Stimulated activated CD4-positive, alpha-beta T cell treated with anti-CD3 and anti-CD28 coated beads, TNF-alpha, amount 100 ng/mL, for 24 hours (primary cell): ENCODE measurements around the gene SRRM1.
A peak's percentile ranks its signal among the peaks of the same experiment; 100 is the strongest.
"Not testable (repeated sequence)": the region's sequence is repeated elsewhere in the genome, so short reads cannot be mapped to it uniquely, and the experiment has no call there.

Source experiments
- DNase-seq, 3 experiments: peaks; one replicate each; pipeline ENCODE4 v3.0.0-alpha.2; 2020; ENCODE audit warnings: low read depth in 3 of 3

Gene SRRM1

DNA sequence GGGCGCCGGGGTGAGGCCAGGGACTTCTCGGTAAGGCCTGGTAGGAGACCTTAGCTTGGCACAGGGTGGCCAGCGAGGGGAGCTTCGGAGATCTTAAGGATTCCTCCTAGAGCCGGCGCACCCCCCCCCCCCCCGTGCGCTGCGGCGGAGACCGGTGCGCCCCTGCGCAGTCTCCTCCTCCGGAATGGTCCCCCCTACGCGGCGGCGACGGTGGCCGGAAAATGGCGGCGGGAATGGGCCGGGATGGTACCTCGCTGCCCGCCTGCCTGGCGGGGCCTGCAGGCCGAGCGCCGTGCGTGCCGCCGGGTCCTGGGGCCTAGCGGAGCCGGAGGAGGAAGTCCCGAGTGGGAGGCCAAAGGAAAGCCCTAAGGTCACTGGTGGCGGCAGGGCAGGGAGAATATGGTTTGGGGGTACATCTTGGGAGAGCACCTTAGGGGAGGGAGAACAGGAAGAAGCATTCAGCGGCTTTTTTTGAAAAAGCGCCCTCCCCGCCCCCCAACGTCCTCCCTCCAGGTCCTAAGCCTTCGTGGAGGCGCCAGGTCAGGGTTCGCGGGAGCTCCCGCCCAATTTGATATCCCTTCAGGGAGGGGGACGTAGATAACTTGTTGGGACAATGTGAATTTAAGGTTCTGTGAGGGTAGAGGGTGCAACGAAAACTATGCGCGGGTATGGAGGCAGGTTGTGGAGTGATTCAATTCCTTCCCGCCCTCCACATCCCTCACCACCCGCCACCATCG, 429 bp downstream of the SRRM1 start:
- peak in 2 of 3 experiments; percentile 36 to 53 for DNase-seq

DNA sequence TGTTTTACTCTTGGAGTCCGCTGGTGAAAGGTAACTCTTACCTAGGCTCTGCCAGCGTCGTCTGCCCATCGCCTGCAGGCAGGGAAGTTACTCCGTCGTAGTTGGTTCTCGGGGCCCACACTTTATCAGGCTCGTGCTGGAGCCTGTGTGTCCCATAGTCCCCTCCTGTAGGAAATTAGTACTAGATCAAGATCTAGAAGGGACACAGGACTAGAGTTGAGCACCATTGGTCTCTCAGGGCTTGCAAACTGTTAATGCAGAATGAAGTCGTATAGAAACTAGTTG, 940 bp downstream of the SRRM1 start:
- DNase-seq, result no peak

DNA sequence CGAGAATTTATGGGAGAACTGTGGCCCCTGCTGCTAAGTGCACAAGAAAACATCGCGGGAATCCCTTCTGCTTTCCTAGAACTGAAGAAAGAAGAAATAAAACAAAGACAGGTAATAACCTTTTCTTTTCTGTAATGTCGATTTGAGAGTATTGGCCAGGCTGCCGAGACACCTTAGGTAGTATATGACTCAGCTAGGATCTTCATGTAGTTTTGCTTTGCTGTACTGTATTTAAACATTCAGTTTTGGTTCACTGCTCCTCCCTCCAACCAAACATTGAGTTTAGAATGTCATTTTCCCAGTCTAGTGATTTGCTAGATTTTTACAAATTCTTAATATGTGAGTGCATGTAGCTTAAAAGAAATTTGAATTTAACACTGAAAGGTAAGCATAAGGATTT, 5.8 kb downstream of the SRRM1 start:
- no peak for DNase-seq

DNA sequence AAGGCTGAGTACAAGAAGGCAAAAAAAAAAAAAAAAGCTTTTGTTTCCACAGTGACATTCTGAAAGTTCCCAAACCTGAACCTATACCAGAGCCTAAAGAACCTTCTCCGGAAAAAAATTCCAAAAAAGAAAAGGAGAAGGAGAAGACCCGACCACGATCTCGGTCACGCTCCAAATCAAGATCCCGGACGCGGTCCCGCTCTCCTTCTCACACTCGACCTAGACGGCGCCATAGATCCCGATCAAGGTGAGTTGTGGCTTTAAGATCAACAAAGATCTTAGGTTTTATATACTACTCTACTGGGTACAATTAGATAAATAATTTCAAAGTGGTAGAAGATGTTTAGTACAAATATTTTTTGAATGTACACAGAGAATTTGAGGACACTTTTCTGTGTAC, 9.3 kb downstream of the SRRM1 start:
- no peak for DNase-seq

DNA sequence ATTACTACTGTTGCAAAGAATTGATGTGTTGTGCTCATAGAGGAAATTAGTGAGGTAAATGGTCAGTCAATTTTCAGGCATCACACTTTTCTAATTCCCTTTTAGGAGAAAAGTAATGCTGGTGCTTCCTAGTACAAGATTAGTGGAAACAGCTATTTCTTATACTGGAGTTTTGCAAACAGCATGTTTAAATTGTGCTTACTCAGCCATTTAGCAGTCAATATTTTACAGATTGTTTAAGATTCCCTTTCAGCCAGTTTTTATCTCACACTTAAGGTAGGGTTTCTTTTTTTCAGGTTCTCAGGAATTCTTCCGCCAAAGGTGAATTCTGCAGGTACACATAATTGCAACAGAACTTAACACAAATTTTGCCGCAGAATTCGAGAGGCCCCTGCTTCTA, 10.9 kb downstream of the SRRM1 start:
- no peak for DNase-seq

DNA sequence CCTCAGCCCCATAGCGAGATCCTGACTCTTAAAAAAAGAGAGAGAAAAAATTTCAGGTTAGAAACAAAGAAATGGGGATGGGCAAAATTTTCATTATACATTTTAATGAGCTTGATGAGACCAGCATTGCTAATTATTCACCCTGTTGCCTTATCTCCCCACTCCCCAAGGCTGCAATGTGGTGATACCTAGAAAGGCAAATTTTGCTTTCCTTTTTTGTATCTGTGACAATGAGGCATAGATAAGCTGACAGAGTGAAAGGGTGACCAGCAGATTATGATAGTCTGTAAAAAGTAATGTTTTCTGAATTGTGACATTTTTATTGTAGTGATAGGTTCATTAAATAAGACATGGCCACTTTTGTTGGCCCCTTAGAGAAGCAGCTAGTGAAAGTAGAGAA, 12.9 kb downstream of the SRRM1 start:
- DNase-seq, result no peak

DNA sequence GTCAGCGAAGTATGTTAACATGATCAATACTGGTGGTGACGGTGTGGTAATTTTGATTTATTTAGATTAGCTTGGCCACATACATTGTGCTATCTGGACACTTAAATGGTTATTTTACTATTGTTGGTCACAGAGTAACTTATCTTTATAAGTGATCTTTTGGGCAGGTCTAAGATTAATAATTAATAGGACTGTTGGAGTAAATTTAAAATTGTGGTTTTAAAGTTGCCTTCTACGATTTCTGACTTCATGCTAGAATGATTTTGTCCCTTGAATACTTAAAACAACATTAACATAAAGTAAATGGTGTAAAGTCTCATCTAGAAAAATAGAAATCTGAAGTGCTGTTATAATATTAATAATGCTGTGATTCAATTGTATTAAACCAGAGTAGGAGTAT, 14.7 kb downstream of the SRRM1 start:
- DNase-seq, result no peak

DNA sequence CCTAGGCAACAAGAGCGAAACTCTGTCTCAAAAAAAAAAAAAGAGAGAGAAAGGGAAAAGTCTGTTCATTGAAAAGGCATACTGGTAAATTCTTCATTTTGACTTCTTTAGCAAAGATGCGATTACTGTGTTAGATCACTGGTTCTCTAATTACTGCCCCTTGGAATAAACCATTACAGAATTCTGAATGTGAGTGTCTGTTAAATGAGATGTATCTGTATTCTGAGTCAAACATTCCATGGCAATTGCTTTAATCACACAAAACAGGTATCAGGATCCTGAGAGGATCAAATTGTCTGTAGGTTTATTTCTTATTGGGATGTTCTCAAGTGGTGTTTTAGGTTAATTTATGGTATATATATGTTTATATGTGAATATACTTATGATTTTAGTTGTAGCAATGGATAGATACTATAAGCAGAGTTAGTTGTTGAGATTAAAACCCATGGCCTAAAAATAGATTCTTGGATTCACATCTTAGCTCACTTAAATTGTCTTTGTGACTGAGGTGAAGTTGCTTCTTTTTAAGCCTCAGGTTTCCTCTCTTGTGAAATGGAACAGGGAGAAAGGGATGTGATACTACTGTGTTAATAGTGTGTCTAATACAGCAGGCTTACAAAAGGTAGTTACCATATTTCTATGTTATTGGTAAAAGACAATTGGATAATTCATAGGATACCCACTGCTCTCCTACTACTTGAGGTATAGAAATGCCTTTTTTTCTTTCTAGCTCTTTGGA, 16.2 kb downstream of the SRRM1 start:
- DNase-seq, result no peak

DNA sequence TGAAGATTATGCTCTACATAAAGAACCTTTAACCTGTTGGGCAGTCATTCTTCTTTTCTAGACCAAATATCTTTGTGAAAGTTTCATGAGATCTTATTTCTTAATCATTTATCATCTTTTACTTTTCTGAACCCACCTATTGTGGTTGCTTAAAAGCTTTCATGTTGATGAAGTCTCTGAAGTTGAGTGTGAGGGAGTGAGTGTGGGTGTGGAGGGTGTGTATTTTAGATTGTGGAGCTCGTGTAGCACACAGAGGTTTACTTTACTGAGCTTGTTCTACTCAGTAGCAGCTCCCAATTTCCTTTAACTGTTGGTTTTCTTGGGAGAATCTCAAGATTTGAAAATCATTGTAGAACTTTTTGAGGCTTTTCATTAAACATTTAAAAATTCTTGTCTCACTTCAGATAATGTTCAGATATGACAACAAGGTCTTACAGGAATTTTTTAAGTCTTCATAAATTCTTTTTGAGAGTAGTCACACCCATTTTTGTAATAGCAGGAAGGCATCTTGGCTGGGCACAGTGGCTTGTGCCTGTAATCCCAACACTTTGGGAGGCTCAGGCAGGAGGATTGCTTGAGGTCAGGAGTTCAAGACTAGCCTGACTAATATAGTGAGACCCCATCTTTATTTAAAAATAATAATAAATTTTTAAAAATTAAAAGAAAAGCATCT, 17.0 kb downstream of the SRRM1 start:
- no peak for DNase-seq

DNA sequence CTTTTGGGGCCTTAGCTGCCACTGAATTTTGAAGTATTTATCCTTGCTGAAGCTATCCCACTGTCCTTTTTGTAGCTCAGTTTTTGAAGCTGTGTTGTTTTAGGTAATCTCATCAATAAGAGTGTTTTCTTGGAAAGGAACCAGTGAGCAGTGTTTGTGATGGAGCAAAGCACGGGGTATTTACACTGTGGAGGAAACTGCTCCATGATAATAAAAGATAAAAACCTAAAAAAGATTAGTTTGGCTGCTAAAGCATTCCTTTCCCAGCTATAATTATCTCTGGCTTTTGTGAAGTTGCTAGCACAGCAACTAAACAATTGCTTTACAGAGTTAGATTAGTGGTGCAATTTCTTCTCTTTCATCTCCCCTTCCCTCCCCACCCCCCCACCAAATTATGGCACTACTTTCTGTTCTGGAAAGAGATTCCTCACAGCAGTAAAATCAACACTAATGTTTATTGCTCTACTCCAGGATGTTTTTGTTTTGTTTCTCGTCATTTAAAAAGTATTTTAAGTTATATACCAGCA, 21.5 kb downstream of the SRRM1 start:
- DNase-seq, result no peak

DNA sequence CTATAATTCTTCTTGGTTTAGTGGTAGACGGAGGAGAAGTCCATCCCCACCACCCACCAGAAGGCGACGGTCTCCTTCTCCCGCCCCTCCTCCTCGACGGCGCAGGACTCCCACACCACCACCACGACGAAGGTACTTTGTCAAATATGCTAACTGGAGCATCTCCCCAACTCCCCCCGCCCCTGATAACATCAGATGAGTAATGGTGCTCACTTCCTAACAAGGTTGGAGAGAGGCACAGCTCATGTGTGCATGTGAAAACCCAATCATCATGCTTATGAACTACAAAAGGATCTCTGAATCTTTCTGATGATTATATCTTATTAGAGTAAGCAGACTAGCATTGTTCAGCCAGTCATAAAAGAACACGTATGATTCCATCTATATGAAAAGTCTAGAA, 23.7 kb downstream of the SRRM1 start:
- no peak for DNase-seq

DNA sequence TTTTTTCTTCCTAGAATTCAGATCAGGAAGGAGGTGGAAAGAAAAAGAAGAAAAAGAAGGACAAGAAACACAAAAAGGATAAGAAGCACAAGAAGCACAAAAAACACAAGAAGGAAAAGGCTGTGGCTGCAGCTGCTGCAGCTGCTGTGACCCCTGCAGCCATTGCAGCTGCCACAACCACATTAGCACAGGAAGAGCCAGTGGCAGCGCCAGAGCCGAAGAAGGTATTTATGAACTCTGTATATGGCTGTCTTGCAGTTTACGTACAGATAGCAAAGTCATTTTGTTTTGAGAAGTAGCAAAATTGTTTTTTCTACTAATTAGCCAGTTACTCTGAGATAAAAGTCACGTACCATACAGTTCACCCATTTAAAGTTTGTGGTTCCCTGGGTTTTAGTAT, 28.3 kb downstream of the SRRM1 start:
- not testable (repeated sequence) for DNase-seq

DNA sequence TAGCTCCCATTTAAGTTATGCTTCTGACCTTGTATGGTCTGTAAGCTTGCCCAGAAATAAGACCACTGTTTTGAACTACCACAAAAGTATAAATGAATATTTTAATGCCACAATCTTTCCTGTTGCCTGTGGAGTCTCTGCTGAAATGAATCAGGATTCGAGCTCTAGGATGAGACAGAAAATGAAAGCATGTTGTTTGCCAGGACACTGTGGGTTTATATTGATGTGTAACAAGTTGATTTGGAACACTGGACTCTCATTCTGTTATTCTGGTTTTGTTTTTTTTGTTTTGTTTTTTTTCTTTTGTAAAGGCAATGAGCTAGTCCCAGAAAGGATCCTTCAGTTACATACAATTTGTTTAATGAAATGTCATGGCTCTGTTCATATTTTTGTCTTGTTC, 29.6 kb downstream of the SRRM1 start:
- DNase-seq, result not testable (repeated sequence)

DNA sequence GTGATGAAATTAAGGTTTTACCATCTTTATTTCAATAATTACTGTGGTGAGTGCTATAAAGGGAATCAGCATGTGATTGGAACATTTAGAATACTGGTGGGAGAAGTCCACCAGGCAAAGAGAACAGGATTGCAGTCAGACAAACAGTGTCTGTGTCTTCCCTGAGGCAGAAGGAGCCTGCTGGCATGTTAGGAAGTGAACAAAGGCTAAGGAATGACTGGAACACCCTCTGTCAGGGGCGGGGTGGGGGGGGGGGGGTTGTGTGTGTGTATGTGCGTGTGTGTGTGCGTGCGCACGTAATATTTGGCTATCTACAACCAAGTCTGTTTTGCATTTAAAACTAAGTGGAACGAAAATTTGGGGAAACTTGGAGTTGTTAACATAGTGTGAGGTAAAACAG, 30.2 kb downstream of the SRRM1 start:
- DNase-seq, result no peak

DNA sequence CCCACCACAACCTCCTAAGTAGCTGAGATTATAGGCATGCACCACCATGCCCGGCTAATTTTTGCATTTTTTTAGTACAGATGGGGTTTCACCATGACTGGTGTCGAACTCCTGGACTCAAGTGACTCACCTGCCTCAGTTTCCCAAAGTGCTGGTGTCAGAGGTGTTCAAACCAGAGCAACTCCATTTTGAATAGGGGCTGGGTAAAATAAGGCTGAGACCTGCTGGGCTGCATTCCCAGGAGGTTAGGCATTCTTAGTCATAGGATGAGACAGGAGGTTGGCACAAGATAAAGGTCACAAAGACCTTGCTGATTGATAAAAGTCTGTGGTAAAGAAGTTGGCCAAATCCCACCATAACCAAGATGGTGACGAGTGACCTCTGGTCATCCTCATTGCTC, 35.3 kb downstream of the SRRM1 start:
- not testable (repeated sequence) for DNase-seq

DNA sequence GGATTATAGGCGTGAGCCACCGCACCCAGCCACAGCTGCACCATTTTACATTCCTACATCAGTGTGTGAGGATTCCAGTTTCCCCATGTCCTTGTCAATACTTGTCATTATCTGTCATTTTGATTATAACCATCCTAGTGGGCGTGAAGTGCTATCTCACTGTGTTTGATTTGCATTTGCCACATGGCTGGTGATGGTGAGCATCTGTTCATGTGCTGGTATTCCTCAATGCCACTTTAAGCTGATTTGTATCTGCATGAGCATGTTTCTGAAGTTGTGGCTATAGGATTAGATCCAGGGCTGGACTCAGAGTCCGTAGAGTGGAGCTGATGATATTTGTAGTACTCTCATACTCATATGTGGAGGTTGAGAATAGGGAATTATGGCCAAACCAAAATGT, 36.6 kb downstream of the SRRM1 start:
- no peak for DNase-seq

DNA sequence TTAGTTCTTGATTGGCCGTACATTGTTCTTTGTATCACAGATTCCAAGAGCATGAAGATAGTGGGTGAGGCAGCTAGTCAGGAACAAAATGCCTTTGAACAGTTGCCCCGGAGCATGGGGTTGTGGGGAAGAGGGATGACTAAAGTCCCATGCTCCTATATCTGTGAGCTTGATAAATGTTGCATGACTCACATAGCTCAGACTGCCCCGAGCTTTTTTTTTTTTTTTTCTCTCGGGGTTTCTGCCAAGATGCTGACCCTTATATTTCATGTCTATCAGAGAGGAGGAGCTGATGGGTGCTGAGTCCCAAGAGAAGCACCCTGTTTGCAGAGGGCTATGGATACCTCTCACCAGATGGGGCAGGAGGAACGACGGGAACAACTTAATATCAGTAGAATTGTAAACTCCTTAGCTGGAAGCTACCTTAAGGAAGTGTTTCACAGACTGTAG, 40.6 kb downstream of the SRRM1 start:
- DNase-seq, result no peak

DNA sequence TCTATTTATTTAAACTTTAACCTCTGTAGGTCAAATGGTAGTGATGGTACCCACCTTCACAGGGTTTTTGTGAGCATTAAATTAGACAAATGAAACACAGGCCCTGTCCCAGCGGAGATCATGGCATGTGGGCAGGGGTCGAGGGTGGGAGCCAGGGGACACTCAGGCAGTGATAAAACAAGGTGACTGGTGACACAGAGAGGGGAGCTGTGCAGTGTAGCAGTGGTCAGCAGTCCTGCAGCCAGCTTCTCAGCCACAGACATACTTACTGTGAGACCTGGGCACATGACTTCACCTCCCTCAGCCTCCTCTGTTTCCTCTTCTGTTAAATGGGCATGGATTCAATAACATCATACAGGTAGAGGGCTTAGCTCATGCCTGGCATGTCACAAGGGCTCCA, 44.9 kb downstream of the SRRM1 start:
- no peak for DNase-seq

DNA sequence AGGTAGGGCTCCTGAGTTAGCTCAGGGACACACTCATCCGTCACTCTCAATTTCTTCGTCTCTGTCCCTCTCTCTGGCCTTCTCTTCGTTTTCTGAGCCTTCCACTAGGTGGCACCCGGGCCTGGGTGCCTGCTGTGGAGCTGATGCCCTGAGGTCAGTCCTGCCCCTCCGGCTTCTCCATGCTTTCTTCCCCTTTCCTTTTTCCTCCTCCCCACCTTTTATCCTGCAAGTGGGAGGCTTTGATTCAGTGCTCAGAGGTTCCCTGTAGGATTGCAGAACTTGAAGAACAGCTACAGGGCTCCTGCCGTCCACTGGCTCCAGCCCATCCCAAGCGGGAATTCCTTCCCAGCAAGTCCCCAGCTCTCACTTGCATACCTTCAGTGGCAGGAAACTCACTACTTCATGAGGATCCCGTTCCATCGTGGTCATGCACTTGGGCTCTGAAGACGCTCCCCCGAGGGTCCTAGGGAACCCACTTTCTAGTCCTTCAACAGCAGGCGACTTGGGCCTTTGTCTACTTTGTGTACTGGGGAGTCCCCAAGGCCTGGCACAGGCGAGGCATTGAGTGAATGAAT, 45.6 kb downstream of the SRRM1 start:
- DNase-seq, result peak; percentile 21 to 50 (median 27)

DNA sequence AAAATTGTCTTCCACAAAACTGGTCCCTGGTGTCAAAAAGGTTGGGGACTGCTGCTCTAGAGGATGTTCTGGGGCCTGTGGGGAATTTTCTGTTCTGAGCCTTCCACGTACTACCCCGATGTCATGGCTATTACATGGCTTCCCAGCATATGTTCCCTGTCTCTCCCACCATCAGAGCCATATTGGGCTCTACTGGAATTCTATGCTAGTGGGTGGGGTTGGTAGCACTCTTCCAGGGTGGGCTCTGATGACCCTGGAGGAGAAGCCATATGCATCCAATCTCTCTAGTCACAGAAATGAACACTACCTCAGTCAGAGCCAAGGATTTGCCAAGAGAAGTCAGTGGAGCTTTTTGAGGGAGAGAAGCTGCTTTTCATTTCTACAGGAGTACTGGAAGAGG, 47.9 kb downstream of the SRRM1 start:
- DNase-seq, result no peak

DNA sequence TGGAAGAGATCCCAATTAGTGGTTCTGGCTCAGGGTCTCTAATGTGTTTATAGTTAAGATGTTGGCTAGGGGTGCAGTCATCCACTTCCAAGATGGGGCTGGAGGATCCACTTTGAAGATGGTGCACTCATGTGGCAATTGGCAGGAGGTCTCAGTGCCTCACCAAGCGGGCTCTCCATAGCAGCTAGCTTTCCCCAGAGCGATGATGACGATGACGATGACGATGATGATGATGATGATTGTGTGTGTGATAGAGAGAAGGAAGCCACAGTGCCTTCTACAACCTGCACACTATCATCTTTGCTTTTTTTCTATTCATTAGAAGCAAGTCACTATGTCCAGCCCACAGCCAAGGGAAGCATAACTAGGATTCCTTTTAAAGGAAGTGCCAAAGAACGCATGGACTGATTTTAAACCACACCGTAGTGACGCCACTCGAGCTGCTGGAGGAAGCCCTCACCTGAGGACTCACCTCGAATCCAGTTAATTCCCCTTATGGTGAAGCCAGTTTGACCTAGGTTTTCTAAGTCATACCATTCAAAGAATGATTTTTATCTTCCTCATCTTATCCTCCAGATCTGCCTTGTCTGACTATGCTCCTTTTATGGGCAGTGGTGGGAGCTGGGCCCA, 49.4 kb downstream of the SRRM1 start:
- DNase-seq, result no peak

DNA sequence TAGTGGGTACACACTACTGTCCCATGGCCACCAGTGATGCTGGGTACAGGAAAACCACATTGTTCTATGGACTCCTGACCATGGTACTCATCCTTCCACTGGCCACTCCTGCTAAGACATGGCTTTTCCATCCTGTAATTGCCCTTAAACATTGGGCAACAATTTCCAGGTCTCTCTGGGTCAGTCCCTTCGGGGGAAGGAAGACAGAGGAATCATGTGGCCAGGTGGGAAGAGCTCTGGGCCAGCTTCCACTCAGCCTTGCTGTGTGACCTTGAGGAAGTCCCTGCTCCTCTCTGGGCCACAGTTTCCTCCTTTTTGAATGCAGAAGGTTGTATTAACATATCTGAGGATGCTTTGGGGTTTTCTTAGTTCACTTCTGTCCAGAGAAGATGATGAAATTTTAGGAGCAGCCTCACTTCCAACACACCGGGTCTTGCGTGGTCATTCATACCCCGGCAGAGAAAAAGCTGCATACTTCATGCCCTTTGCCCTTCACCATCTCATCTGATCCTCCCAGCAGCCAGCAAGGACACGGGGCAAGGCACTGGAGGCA, 50.8 kb downstream of the SRRM1 start:
- no peak for DNase-seq
